HAP-1 (cell line): Measurements from ENCODE around the gene OPRD1.

ENCODE experiments used
- DNase-seq, 2 experiments: peaks; one replicate each; pipeline ENCODE4 v3.0.0-alpha.2; 2016 to 2020; ENCODE audit warnings: low spot score in 2 of 2
- H3K27me3 ChIP-seq: fragments of 250-450 bp; sonication (Bioruptor Pico); 2 replicates; pipeline ENCODE4 v1.5.1; 2020; ENCODE audit warnings: low read depth, mild to moderate bottlenecking, moderate library complexity
- H3K36me3 ChIP-seq: fragments of 250-450 bp; sonication (Bioruptor Pico); replicated peaks from 2 replicates; pipeline ENCODE4 v1.5.1; 2020; ENCODE audit warnings: mild to moderate bottlenecking
- H3K4me1 ChIP-seq: fragments of 250-450 bp; sonication (Bioruptor Pico); 2 replicates; pipeline ENCODE4 v1.5.1; 2020; ENCODE audit warnings: mild to moderate bottlenecking
- H3K4me3 ChIP-seq: fragments of 250-450 bp; sonication (Bioruptor Pico); 2 replicates; pipeline ENCODE4 v1.5.1; 2020; ENCODE audit warnings: mild to moderate bottlenecking, moderate library complexity
- H3K9me3 ChIP-seq: fragments of 250-450 bp; sonication (Bioruptor Pico); 2 replicates; pipeline ENCODE4 v1.5.1; 2020; ENCODE audit warnings: mild to moderate bottlenecking, moderate library complexity
- in situ Hi-C: fragments of 300-500 bp; cut with MboI; formaldehyde crosslinking; loops from 3 replicates; pipeline ENCODE4 v1.14.3; 2020; ENCODE audit warnings: low sequenced_read_pairs, inconsistent platforms, mixed read lengths

Gene OPRD1

GRCh38 chr1:28887419-28887834 lies 75.5 kb downstream of the OPRD1 start:
- DNase-seq = peak in 1 of 2 experiments; percentile 35
- Histone ChIP-seq H3K36me3 (no peaks in the 10 kb centered on the region; the same call in 1 of the 2 replicates), H3K9me3 (no peaks in the 10 kb centered on the region), H3K4me3 (peak overlapping the region; percentile 95), H3K4me1 (peaks cover 22% of the 10 kb centered on the region), H3K27me3 (no peaks in the 10 kb centered on the region)
- in situ Hi-C loops = loop anchor here (25.0 kb wide), 1 partner anchor 1825 kb away; the partner anchor contains the start of gene MATN1

DNA sequence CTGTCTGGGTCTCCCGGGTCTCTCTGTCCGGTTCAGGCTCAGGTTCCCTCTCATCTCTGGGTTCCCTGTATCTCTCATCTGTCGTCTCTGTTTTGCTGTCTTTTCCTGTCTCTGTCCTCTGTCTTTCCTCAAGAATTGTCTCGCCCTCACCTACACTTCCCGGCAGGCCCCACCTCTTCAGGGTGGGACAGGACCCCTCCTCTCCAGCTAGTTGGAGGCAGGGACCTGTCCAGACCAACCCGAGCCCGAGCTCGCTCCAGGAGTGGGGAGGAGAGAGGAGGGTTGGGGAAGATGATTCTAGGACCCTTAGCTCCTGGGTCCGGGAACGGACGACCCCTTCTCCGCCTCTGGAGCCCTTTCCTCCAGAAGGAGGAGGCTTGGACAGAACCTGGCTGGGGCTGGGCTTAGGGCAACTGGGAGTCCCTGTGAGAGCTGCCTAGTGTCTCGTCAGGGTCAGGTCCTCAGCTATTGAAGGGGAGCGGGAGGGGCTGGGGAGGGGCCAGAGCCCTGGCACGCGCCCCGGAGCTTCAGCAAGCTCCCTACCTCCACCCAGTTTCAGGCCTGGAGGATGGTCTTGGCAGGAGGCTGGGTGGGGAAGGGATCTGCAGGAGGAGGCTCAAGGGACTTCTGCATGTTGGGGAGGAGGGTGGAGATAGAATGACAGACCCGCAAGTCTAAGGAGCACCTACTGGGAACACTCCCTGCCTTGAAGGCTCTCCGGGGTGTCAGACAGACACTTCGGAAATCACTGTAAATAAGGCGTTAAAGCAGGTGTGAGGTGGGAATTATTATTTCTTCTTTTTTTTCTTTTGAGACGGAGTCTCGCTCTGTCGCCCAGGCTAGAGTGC lies 76.1 kb downstream of the OPRD1 start:
- no peaks in the 10 kb centered on the region; the same call in 1 of the 2 replicates for H3K36me3 ChIP-seq
- H3K27me3 ChIP-seq = no peaks in the 10 kb centered on the region
- DNase-seq = peak in 1 of 2 experiments; percentile 70
- in situ Hi-C loops = loop anchor here (25.0 kb wide), 1 partner anchor 1824 kb away; the partner anchor contains the start of gene MATN1
- peaks cover 22% of the 10 kb centered on the region for H3K4me1 ChIP-seq
- no peaks in the 10 kb centered on the region for H3K9me3 ChIP-seq
- H3K4me3 ChIP-seq = peak overlapping the region; percentile 95

- in situ Hi-C loops = loop anchor here (25.0 kb wide), 1 partner anchor 1823 kb away; the partner anchor contains the start of gene MATN1
- no peaks in the 10 kb centered on the region; the same call in none of the 2 replicates for H3K36me3 ChIP-seq
- no peak for DNase-seq
- H3K4me3 ChIP-seq = no peak overlapping the region
- H3K4me1 ChIP-seq = peaks cover 19% of the 10 kb centered on the region
- no peaks in the 10 kb centered on the region for H3K9me3 ChIP-seq
- no peaks in the 10 kb centered on the region for H3K27me3 ChIP-seq
Observed at GRCh38 chr1:28888915-28889314, 76.9 kb downstream of the OPRD1 start.

DNA sequence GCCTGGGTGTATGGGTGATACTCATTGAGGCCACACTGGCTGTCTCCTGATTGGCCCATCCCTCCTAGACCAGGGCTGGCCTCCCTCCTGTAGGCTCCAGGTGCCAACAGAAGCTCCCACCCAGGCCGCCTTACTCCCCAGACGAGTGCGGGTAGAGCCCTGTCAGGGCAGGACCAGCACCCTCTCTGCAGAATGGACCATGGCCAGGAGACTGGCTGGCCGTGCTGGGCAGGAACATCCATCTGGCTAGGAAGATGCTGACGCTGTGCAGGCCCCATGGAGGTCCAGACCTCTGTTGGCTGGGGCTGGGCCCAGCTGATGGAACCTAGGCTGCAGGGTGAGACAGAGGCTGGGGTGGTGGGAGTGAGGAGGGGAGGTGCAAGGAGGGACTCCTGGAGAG lies 77.4 kb downstream of the OPRD1 start:
- Histone ChIP-seq H3K9me3 (no peaks in the 10 kb centered on the region), H3K36me3 (no peaks in the 10 kb centered on the region; the same call in none of the 2 replicates), H3K4me3 (no peak overlapping the region), H3K4me1 (peaks cover 14% of the 10 kb centered on the region), H3K27me3 (no peaks in the 10 kb centered on the region)
- DNase-seq = no peak
- in situ Hi-C loops = loop anchor here (25.0 kb wide), 1 partner anchor 1823 kb away; the partner anchor contains the start of gene MATN1

GRCh38 chr1:28890435-28890834 lies 78.5 kb downstream of the OPRD1 start:
- no peak for DNase-seq
- H3K4me3 ChIP-seq = no peak overlapping the region
- H3K36me3 ChIP-seq = no peaks in the 10 kb centered on the region; the same call in none of the 2 replicates
- H3K4me1 ChIP-seq = peaks cover 7% of the 10 kb centered on the region
- H3K9me3 ChIP-seq = no peaks in the 10 kb centered on the region
- H3K27me3 ChIP-seq = no peaks in the 10 kb centered on the region
- in situ Hi-C loops = loop anchor here (25.0 kb wide), 1 partner anchor 1822 kb away; the partner anchor contains the start of gene MATN1

GRCh38 chr1:28890836-28891235 lies 78.9 kb downstream of the OPRD1 start:
- in situ Hi-C loops = loop anchor here (25.0 kb wide), 1 partner anchor 1821 kb away; the partner anchor contains the start of gene MATN1
- no peak overlapping the region for H3K4me3 ChIP-seq
- H3K36me3 ChIP-seq = no peaks in the 10 kb centered on the region; the same call in none of the 2 replicates
- no peaks in the 10 kb centered on the region for H3K27me3 ChIP-seq
- DNase-seq = no peak
- no peaks in the 10 kb centered on the region for H3K9me3 ChIP-seq
- H3K4me1 ChIP-seq = peaks cover 7% of the 10 kb centered on the region

DNA sequence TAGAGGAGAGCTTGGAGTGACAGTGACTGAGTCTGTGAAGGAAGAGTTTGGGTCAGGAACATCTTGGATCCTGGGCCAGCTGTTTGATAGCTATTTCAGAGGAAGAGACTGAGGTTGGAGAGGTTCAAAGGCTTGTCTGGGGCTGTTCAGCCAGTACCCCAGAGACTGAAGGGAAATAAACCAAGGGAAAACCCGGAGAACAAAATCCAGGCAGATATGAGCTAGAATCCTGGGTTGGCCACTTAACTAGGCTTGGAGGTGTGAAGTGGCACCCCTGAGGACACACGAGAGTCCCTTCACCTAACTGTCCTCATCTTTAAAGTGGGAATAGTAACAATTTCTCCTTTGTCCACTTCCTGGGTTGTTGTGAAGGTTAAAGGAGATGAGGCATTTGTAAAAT lies 79.3 kb downstream of the OPRD1 start:
- no peaks in the 10 kb centered on the region; the same call in none of the 2 replicates for H3K36me3 ChIP-seq
- in situ Hi-C loops = loop anchor here (25.0 kb wide), 1 partner anchor 1821 kb away; the partner anchor contains the start of gene MATN1
- H3K4me3 ChIP-seq = no peak overlapping the region
- DNase-seq = no peak
- no peaks in the 10 kb centered on the region for H3K27me3 ChIP-seq
- peaks cover 7% of the 10 kb centered on the region for H3K4me1 ChIP-seq
- no peaks in the 10 kb centered on the region for H3K9me3 ChIP-seq

GRCh38 chr1:28893403-28894102 lies 81.6 kb downstream of the OPRD1 start:
- no peaks in the 10 kb centered on the region for H3K27me3 ChIP-seq
- DNase-seq = peak in 1 of 2 experiments; percentile 41
- in situ Hi-C loops = loop anchor here (25.0 kb wide), 1 partner anchor 1819 kb away; the partner anchor contains the start of gene MATN1
- H3K4me3 ChIP-seq = no peak overlapping the region
- no peaks in the 10 kb centered on the region; the same call in 1 of the 2 replicates for H3K36me3 ChIP-seq
- H3K9me3 ChIP-seq = no peaks in the 10 kb centered on the region
- H3K4me1 ChIP-seq = no peaks in the 10 kb centered on the region

GRCh38 chr1:28894785-28895184 lies 82.8 kb downstream of the OPRD1 start:
- Histone ChIP-seq H3K27me3 (no peaks in the 10 kb centered on the region), H3K9me3 (no peaks in the 10 kb centered on the region), H3K4me3 (no peak overlapping the region), H3K4me1 (no peaks in the 10 kb centered on the region), H3K36me3 (no peaks in the 10 kb centered on the region; the same call in 1 of the 2 replicates)
- in situ Hi-C loops = loop anchor here (25.0 kb wide), 1 partner anchor 1818 kb away; the partner anchor contains the start of gene MATN1
- no peak for DNase-seq

GRCh38 chr1:28895896-28896608 lies 84.1 kb downstream of the OPRD1 start:
- no peak overlapping the region for H3K4me3 ChIP-seq
- in situ Hi-C loops = loop anchor here (25.0 kb wide), 1 partner anchor 1816 kb away; the partner anchor contains the start of gene MATN1
- no peaks in the 10 kb centered on the region; the same call in 1 of the 2 replicates for H3K36me3 ChIP-seq
- H3K4me1 ChIP-seq = no peaks in the 10 kb centered on the region
- H3K27me3 ChIP-seq = no peaks in the 10 kb centered on the region
- H3K9me3 ChIP-seq = no peaks in the 10 kb centered on the region
- DNase-seq = no peak

DNA sequence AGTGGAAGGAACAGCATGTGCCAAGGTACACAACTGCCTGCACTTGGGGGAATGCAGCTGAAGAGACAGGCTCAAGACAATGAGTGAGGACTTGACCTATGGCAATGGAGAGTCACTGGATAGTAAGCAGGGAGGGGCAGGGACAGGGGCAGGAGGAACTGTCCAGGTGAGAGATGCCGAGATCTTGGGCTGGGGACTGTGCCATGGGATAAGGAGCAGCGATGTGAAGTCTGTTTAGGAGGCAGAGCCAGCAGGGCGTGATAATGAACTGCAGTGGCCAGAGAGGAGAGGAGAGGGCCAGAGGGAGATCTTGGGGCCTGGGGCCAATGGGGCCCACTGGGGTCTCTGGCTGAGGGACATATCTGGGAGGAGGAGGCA lies 84.6 kb downstream of the OPRD1 start:
- H3K4me1 ChIP-seq = no peaks in the 10 kb centered on the region
- DNase-seq = no peak
- in situ Hi-C loops = loop anchor here (25.0 kb wide), 1 partner anchor 1816 kb away; the partner anchor contains the start of gene MATN1
- no peak overlapping the region for H3K4me3 ChIP-seq
- H3K9me3 ChIP-seq = no peaks in the 10 kb centered on the region
- no peaks in the 10 kb centered on the region for H3K27me3 ChIP-seq
- H3K36me3 ChIP-seq = no peaks in the 10 kb centered on the region; the same call in 1 of the 2 replicates

DNA sequence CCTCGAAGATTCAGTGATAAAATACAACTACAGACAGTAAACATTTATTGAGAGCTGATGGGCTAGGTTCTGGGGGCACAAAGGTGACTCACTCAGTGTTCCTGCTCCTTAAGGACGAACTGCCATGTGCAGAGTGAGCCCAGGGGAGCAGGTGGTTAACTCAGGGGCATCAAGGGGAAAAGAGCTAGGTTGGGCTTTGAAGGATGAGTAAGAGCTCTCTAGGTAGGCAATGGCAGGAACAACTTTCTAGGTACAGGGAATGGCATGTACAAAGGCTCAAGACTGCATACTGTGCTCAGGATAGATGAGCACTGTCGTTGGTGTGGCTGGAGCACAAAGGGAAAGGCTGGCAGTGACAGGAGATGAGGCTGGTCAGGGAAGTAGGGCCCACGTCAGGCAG lies 85.8 kb downstream of the OPRD1 start:
- no peaks in the 10 kb centered on the region for H3K9me3 ChIP-seq
- DNase-seq = no peak
- H3K4me3 ChIP-seq = no peak overlapping the region
- no peaks in the 10 kb centered on the region for H3K27me3 ChIP-seq
- in situ Hi-C loops = loop anchor here (25.0 kb wide), 1 partner anchor 1815 kb away; the partner anchor contains the start of gene MATN1
- H3K4me1 ChIP-seq = no peaks in the 10 kb centered on the region
- H3K36me3 ChIP-seq = no peaks in the 10 kb centered on the region; the same call in 1 of the 2 replicates
